HepG2 (cell line): ENCODE data around the gene EIF4EBP3. TPM values are rescaled to one million over a fixed set of nuclear protein-coding genes. Genes with fewer than 3 reads are reported as not detected.

Experiments used
- CREB3 ChIP-seq: sonication (generic); formaldehyde crosslinking; IDR thresholded peaks from 2 replicates; pipeline ENCODE4 v1.5.0; 2020; ENCODE audit warnings: missing genetic modification reagents
- ETV6 ChIP-seq: sonication (generic); formaldehyde crosslinking; conservative IDR thresholded peaks from 2 replicates; pipeline ENCODE4 v1.4.0; 2020; ENCODE audit warnings: missing genetic modification reagents
- HBP1 ChIP-seq: IDR thresholded peaks from 2 replicates; pipeline ENCODE4 v1.6.1; 2016; ENCODE audit warnings: low read depth, control low read depth
- HCFC1 ChIP-seq: fragments of 150-350 bp; IDR thresholded peaks from 2 replicates; pipeline ENCODE4 v1.6.1; 2014; ENCODE audit warnings: low read depth, low read length
- LCORL ChIP-seq, 2 experiments: fragments of 450-650 bp in 1 of 2; sonication (generic) in 1 of 2; formaldehyde crosslinking in 1 of 2; IDR thresholded peaks; 2 replicates each; pipeline versions ENCODE4 v1.5.0 to v1.6.1; 2017 to 2020; ENCODE audit warnings: antibody characterized with exemption in 1 of 2, missing genetic modification reagents in 1 of 2
- MEF2D ChIP-seq: sonication (generic); formaldehyde crosslinking; IDR thresholded peaks from 2 replicates; pipeline ENCODE4 v1.5.1; 2020; ENCODE audit warnings: mild to moderate bottlenecking, missing genetic modification reagents
- MEIS1 ChIP-seq: sonication (generic); formaldehyde crosslinking; IDR thresholded peaks from 2 replicates; pipeline ENCODE4 v1.9.0; 2021; ENCODE audit warnings: mild to moderate bottlenecking, missing genetic modification reagents, moderate library complexity, borderline replicate concordance
- NR2C2 ChIP-seq: sonication (generic); formaldehyde crosslinking; IDR thresholded peaks from 2 replicates; pipeline ENCODE4 v1.4.0; 2020; ENCODE audit warnings: missing genetic modification reagents, mild to moderate bottlenecking, moderate library complexity, borderline replicate concordance
- RXRA ChIP-seq: sonication (generic); formaldehyde crosslinking; IDR thresholded peaks from 2 replicates; pipeline ENCODE4 v1.5.1; 2020; ENCODE audit warnings: missing genetic modification reagents
- SOX6 ChIP-seq, 2 experiments: fragments of 450-650 bp in 1 of 2; sonication (generic) in 1 of 2; formaldehyde crosslinking in 1 of 2; IDR thresholded peaks; 2 replicates each; pipeline versions ENCODE4 v1.4.0 to v1.6.1; 2017 to 2020; ENCODE audit warnings: antibody characterized with exemption in 1 of 2, mild to moderate bottlenecking in 1 of 2, missing genetic modification reagents in 1 of 2
- THAP11 ChIP-seq: IDR thresholded peaks from 2 replicates; pipeline ENCODE4 v1.6.1; 2016; ENCODE audit warnings: missing biosample characterization, missing genetic modification reagents
- ZBTB40 ChIP-seq, 2 experiments: fragments of 450-650 bp in 1 of 2; sonication (generic) in 1 of 2; formaldehyde crosslinking in 1 of 2; IDR thresholded peaks; 2 replicates each; pipeline versions ENCODE4 v1.6.1 to v1.8.0; 2016 to 2022; ENCODE audit warnings: antibody characterized with exemption in 1 of 2, mild to moderate bottlenecking in 1 of 2, missing genetic modification reagents in 1 of 2
- ZNF264 ChIP-seq: sonication (generic); formaldehyde crosslinking; IDR thresholded peaks from 2 replicates; pipeline ENCODE4 v1.4.0; 2020; ENCODE audit warnings: missing genetic modification reagents
- ZNF446 ChIP-seq: sonication (generic); formaldehyde crosslinking; IDR thresholded peaks from 2 replicates; pipeline ENCODE4 v1.5.0; 2020; ENCODE audit warnings: mild to moderate bottlenecking, missing genetic modification reagents
- ZNF547 ChIP-seq: sonication (generic); formaldehyde crosslinking; IDR thresholded peaks from 2 replicates; pipeline ENCODE4 v1.5.1; 2020; ENCODE audit warnings: mild to moderate bottlenecking, missing genetic modification reagents
- ZNF749 ChIP-seq: sonication (generic); formaldehyde crosslinking; IDR thresholded peaks from 2 replicates; pipeline ENCODE4 v1.8.0; 2022; ENCODE audit warnings: mild to moderate bottlenecking, missing genetic modification reagents, moderate library complexity, borderline replicate concordance
- ZNF891 ChIP-seq: sonication (generic); formaldehyde crosslinking; IDR thresholded peaks from 2 replicates; pipeline ENCODE4 v1.5.0; 2020; ENCODE audit warnings: mild to moderate bottlenecking, missing genetic modification reagents
- ZSCAN9 ChIP-seq: IDR thresholded peaks from 2 replicates; pipeline ENCODE4 v1.6.1; 2016; ENCODE audit warnings: borderline replicate concordance
- polyA plus RNA-seq, 8 experiments: library from polyadenylated mRNA; depleted of rRNA in 3 of 8; stranded (reverse) in 7 of 8; unstranded in 1 of 8; fragments of >200 nt; fragmentation: Illumina TruSeq in 4 of 8; extraction: Trizol in 4 of 8; gene quantifications; 2 replicates each; pipeline versions ENCODE4 v1.2.1 to v1.2.3, GENCODE V29; 2011 to 2016; ENCODE audit warnings: low read depth in 4 of 8, missing spikeins in 1 of 8, mixed read lengths in 1 of 8; ENCODE audit not compliant: insufficient read depth in 1 of 8
- total RNA-seq, 5 experiments: library from RNA; depleted of rRNA; stranded (reverse); fragments of >200 nt; fragmentation: Illumina TruSeq; extraction: Trizol; gene quantifications; 2 replicates each; pipeline ENCODE4 v1.2.3, GENCODE V29; 2016; ENCODE audit warnings: low read depth in 1 of 5

Gene EIF4EBP3
- total and polyA plus RNA-seq, 2 of the 13 experiments (the other 11 are each of a cell fraction or from before 2014, with no cell fraction given): 0.61 to 1.7 TPM

GRCh38 chr5:140557136-140557805 lies 9.8 kb downstream of the EIF4EBP3 start, which contains the start of gene SRA1 (continued):
- TF ChIP-seq ZBTB40 (IDR thresholded peaks at IDR 0.05) (peak; percentile 73), ZBTB40 (CRISPR knock-in tag; IDR thresholded peaks at IDR 0.05) (peak; percentile 39; the same call in 1 of the 2 replicates), LCORL (IDR thresholded peaks at IDR 0.05) (no peak), LCORL (CRISPR knock-in tag; IDR thresholded peaks at IDR 0.05) (peak; percentile 49; the same call in 1 of the 2 replicates), ETV6 (CRISPR knock-in tag) (peak; percentile 94), SOX6 (IDR thresholded peaks at IDR 0.05) (no peak), SOX6 (CRISPR knock-in tag; IDR thresholded peaks at IDR 0.05) (peak; percentile 59), HBP1 (CRISPR knock-in tag) (peak; percentile 73; the same call in 1 of the 2 replicates), ZNF547 (peak; percentile 67; the same call in 1 of the 2 replicates), ZNF446 (CRISPR knock-in tag) (no peak), ZSCAN9 (CRISPR knock-in tag) (peak; percentile 84; the same call in 1 of the 2 replicates), HCFC1 (peak; percentile 39; the same call in 1 of the 2 replicates), ZNF264 (CRISPR knock-in tag) (peak; percentile 24; the same call in 1 of the 2 replicates), THAP11 (CRISPR knock-in tag) (peak; percentile 86), RXRA (peak; percentile 58), MEIS1 (CRISPR knock-in tag) (no peak), ZNF749 (no peak; the same call in 1 of the 2 replicates), NR2C2 (CRISPR knock-in tag) (no peak), CREB3 (no peak), ZNF891 (peak; percentile 88), MEF2D (CRISPR knock-in tag) (no peak)
